Thyroid gland (tissue), 4 donors: ENCODE results near the gene TENT4A.

ENCODE experiments used
- CTCF ChIP-seq, 6 experiments: fragments of 200-600 bp in 3 of 6; fragments of 450-650 bp in 3 of 6; sonication (generic) in 3 of 6; IDR thresholded peaks; one replicate each; pipeline ENCODE4 v1.5.1; 2016 to 2019; ENCODE audit warnings: antibody characterized with exemption in 6 of 6, mild to moderate bottlenecking in 2 of 6, inconsistent platforms in 1 of 6, moderate library complexity in 1 of 6
- POLR2A ChIP-seq, 2 donors: fragments of 450-650 bp; IDR thresholded peaks; one replicate each; pipeline ENCODE4 v1.6.1; 2017; ENCODE audit warnings: antibody characterized with exemption in 2 of 2, mild to moderate bottlenecking in 2 of 2, moderate library complexity in 1 of 2

- no peak for TF ChIP-seq CTCF (IDR thresholded peaks at IDR 0.05)
- TF ChIP-seq POLR2A (IDR thresholded peaks at IDR 0.05), result no peak
Measured at GRCh38 chr5:6790346-6790865, 77.2 kb downstream of the TENT4A start.
